ENCODE results near the gene ZPLD1.

ZPLD1 gene

DNA sequence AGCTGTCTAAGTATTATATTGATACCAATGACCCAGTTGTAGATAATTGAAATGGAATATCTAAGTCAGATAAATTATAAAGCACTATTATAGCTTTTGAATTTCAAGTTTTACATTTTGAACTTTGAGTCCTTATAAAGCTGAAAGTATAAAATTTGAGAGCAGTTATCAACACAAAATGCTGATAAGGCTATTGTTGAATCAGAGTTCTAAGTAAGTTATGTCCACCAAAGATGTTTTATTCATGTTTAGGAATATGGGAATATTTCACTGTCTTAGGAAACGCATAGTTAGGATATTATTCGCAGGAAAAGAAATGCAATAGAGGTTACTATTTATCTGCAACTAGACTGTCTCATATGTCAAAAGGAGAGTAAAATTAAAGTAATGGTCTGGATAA lies 29.4 kb downstream of the ZPLD1 start:
- no peak for DNase-seq (ENCODE audit: extremely low read depth in 1 of 2, low read depth in 1 of 2)

DNA sequence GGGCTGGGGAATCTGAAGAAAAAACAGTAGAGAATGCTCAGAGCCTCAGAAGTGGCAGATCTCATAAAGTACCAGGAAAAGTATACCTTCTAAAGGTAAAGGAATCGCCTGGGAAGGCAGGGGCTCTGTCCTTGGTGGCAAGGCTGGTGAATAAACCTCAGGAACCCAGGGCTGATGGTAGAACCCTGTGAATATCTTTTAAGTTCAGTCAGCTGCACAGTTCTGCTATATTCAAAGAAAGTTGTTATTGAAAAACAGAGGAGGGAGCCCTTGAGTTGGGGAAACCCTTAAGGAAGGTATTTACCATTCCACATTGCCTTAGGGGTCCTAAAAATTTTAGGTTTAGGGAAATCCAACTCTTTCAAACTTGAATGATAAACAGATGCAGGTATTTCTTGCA lies 31.2 kb downstream of the ZPLD1 start:
- DNase-seq (ENCODE audit: extremely low read depth in 1 of 2, low read depth in 1 of 2) = no peak

- DNase-seq (ENCODE audit: extremely low read depth in 1 of 2, low read depth in 1 of 2) = no peak
These were observed 35.3 kb downstream of the ZPLD1 start for GRCh38 chr3:102470066-102470465.

GRCh38 chr3:102471001-102471400 lies 36.2 kb downstream of the ZPLD1 start:
- DNase-seq (ENCODE audit: extremely low read depth in 1 of 2, low read depth in 1 of 2) = no peak

DNA sequence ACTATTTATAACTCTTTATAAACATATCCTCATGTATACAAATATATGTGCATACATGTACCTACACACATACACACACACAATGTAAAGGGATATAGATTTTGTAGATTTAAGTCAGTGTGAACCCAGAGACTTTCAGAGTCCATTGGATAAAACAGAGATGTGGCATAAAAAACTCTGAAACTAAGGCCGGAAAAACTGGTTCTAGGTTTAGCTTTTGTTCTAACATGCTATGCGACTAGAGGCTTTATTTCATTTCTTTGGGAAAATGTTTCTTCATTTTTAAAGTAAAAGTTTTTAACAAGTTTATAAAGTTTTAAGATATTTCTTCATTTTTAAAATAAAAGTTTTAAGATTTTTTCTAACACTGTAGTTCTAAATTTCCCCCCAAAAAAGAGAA lies 36.7 kb downstream of the ZPLD1 start:
- no peak for DNase-seq (ENCODE audit: extremely low read depth in 1 of 2, low read depth in 1 of 2)

DNA sequence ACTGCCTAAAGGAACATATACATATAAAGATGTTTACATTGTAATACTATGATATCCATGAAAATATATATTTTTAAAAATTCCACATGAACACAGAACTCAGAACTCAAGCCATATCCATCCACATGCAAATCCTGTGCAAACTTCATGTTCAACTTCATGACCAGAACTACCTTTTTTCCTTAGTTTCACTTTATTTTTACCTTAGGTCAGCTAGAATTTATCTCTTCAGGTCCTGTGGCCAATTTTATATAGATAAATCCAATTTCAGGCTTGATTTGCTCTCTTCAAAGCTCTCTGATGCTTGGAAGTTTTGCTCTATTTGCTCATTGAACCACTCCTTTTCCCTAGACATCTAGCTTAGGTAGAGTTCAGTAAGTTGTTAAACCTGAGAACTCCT lies 38.8 kb downstream of the ZPLD1 start:
- no peak for DNase-seq (ENCODE audit: extremely low read depth in 1 of 2, low read depth in 1 of 2)

GRCh38 chr3:102474207-102474606 lies 39.4 kb downstream of the ZPLD1 start:
- no peak for DNase-seq (ENCODE audit: extremely low read depth in 1 of 2, low read depth in 1 of 2)

DNA sequence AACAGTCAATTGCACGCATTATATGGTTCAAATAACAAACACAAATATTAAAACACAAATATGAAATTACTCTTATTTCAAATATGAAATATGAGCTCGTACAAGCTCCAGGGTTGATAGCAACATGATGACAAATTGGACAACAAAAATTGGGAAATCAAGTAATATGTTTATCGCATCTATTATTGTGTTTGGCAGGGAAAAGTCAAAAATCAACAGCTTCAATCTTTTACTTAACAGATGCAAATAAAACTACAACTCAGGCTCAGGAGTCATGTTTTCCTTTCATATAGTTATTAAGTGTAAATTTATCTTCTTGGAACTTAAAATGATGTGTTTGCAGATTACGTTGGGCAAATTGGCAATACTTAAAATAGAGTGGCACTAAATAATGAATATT lies 41.4 kb downstream of the ZPLD1 start:
- no peak for DNase-seq (ENCODE audit: extremely low read depth in 1 of 2, low read depth in 1 of 2)

GRCh38 chr3:102478160-102478559 lies 43.3 kb downstream of the ZPLD1 start:
- no peak for DNase-seq (ENCODE audit: extremely low read depth in 1 of 2, low read depth in 1 of 2)

DNA sequence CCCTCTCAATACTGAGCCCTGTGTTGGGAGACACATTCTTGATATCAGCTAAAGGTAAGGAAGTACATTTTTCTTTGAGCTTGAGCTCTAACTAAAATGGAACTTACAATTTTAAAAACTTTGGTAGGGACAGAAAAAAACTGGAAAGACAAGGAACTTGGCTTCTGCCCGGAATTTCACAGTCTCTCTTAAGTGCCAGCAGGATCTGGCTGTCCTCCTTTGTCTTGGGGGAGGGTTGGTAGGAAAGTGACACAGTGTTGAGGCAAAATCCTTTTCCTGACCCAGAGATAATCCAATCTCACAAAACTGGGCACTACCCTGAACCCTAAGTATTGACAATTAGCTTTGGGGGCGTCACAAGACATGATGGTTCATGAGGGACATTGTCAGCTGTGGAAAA lies 45.3 kb downstream of the ZPLD1 start:
- no peak for DNase-seq (ENCODE audit: extremely low read depth in 1 of 2, low read depth in 1 of 2)

DNA sequence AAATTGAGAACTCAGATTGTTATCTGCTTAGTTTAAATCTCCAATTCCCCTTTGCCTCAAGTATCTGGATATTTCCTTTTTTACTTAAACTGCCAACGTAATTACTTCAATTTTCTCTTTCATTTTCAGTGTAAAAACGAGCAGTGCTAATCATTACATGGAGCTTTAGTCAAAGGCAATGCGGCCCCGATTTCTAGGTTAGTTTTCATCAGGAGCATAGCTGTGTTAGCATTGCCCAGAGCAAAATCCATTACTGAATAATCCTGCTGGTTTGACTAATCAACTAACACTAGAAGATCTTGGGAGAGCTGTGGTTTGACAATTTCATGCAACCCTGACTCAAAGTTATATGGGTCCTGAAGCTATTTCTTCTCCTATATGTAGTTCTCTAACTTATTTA lies 46.2 kb downstream of the ZPLD1 start:
- DNase-seq (ENCODE audit: extremely low read depth in 1 of 2, low read depth in 1 of 2) = no peak

DNA sequence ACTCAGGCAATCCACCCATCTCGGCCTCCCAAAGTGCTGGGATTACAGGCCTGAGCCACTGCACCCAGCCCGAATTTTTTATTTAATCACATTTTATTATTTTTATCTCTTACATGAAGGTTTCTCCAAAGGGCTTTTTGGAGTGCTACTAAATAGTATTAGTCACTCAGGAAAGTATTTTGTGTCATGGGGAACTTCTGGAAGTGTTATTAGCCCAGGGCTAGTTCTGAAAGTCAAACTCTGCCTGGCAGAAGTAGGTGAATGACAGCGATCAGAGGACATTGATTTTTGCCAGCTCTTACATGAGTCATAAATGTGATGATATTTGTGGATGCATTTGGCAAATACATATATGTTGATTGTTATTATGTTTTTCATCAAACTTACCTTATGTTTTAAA lies 48.7 kb downstream of the ZPLD1 start:
- no peak for DNase-seq (ENCODE audit: extremely low read depth in 1 of 2, low read depth in 1 of 2)

DNA sequence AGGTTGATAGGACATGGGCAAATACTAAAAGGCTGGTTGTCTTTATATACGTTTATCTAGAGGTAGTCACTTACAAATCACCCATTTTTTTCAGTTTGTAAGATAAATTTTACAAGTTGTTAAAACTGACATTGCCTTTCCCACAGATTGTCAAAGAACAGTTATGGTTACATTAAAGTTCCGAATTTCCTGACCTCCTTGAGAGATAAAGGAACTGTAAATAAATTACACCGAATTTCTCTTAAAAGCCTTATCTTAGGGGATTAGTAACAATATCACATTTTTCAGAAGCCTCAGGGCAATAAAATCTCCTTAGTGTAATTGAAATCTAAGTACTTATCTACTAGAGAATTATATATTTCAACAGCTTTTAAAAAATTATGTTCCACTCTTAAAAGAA lies 49.5 kb downstream of the ZPLD1 start:
- no peak for DNase-seq (ENCODE audit: extremely low read depth in 1 of 2, low read depth in 1 of 2)

DNA sequence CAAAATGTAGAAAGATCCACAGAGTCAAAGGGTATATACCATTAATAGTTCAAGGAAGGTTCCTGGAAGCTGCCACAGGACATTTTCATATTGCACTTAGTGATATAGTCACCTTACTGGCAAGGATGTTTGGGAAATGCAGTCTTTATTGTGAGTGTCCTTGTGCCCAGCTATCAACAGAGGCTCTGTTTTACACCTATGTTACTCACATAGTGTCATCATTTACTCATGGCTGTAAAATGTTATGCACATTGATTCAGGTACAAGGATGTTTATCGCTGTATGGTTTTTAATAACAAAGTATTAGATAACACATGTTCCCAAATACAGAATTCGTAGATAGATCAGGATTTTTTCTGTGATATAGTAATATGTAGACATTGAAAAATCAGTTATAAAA lies 50.9 kb downstream of the ZPLD1 start:
- no peak for DNase-seq (ENCODE audit: extremely low read depth in 1 of 2, low read depth in 1 of 2)

GRCh38 chr3:102488331-102488730 lies 53.5 kb downstream of the ZPLD1 start:
- no peak for DNase-seq (ENCODE audit: extremely low read depth in 1 of 2, low read depth in 1 of 2)

GRCh38 chr3:102492300-102492699 lies 57.5 kb downstream of the ZPLD1 start:
- no peak for DNase-seq (ENCODE audit: extremely low read depth in 1 of 2, low read depth in 1 of 2)

- DNase-seq (ENCODE audit: extremely low read depth in 1 of 2, low read depth in 1 of 2) = no peak
These were observed 62.8 kb downstream of the ZPLD1 start for GRCh38 chr3:102497571-102497970.

DNA sequence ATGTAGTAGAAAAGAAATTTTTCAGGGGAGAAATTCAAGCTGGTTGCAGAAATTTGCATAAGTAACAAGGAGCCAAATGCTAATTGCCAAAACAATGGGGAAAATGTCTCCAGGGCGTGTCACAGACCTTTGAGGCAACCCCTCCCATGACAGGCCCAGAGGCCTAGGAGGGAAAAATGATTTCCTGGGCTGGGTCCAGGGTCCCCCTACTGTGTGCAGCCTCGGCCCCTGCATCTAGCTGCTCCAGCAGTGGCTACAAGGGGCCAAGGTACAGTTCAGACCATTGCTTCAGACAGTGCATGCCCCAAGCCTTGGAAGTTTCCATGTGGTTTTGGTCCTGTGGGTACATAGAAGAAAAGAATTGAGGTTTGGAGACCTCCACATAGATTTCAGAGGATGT lies 70.7 kb downstream of the ZPLD1 start:
- no peak for DNase-seq (ENCODE audit: extremely low read depth in 1 of 2, low read depth in 1 of 2)

DNA sequence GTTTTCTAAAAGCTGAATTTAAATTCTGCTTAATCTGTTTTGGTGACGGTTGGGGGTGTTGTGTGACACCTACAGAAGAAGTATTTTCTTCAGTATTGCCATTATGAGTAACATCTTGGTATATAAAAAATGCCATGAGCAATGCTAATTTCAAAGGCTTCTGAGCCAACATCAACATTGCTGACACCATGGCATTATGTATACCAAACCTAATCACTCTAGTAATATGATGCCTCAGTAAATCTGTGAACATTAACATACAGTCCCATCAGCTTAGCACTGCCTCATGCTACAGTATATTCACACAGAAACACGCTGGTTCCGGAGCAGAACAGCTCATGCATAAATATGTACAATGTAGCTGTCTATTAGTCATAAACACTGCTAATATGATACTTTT lies 75.8 kb downstream of the ZPLD1 start:
- DNase-seq (ENCODE audit: extremely low read depth in 1 of 2, low read depth in 1 of 2) = no peak

GRCh38 chr3:102511168-102511567 lies 76.4 kb downstream of the ZPLD1 start:
- no peak for DNase-seq (ENCODE audit: extremely low read depth in 1 of 2, low read depth in 1 of 2)

- DNase-seq (ENCODE audit: extremely low read depth in 1 of 2, low read depth in 1 of 2) = no peak
These were observed 76.8 kb downstream of the ZPLD1 start for GRCh38 chr3:102511639-102512038.

DNA sequence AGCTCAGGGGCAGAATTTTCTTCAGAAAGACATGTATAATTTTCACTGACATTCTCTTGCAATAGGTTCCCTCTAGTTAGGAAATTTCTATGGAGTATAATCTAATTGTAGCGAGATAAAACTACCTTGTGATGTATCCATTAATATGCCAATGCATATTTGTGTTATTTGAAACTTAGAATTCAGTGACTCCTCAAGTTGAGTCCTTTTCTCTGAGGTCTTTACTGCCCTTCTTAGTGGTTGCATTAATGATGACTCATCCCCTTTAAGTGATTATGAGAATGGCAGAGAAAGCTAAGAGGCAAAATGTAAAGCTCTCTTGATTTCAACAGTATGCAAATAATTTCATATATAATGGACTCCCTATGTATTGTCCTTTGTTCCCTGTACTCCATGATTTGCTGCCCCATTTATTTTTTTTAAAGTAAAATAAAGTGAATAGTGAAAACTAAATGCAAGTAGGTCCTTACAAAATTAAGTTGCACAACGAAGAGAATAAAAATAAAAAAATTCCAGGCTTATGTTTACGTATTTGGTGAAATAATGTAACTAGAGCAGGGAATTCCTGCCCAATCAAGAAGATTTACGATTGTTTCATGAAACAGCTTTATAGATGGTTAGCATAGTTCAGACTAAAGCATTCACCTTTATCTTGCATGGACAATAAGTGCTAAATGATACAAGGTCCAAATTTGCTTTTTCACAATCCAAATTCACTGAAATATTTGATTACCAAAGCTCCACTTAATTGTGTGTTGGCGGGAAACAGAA lies 78.1 kb downstream of the ZPLD1 start:
- no peak for DNase-seq (ENCODE audit: extremely low read depth in 1 of 2, low read depth in 1 of 2)

GRCh38 chr3:102514241-102514640 lies 79.4 kb downstream of the ZPLD1 start:
- DNase-seq (ENCODE audit: extremely low read depth in 1 of 2, low read depth in 1 of 2) = no peak
